A549 (cell line): ENCODE measurements around the gene YWHAB. TPM values are rescaled to one million over a fixed set of nuclear protein-coding genes. Genes with fewer than 3 reads are reported as not detected.

Source experiments
- ATAC-seq, 2 experiments: fragments of 200-7000 bp in 1 of 2; fragments of >200 bp in 1 of 2; cut with Nextera tagmentation in 1 of 2; cut with Tn5 transposase in 1 of 2; 3 replicates each; pipeline versions ENCODE4 v1.8.0 to v1.9.1; 2018 to 2020; ENCODE audit warnings: mild to moderate bottlenecking in 1 of 2, moderate library complexity in 1 of 2
- CTCF ChIA-PET: fragments of 300-600 bp; sonication (Branson Sonifier 250); formaldehyde crosslinking; extraction: SDS; loops from one replicate; lab custom pipeline; 2021; ENCODE audit warnings: antibody characterized with exemption, inconsistent platforms; lab: Yijun Ruan, JAX
- POLR2A ChIA-PET: fragments of 350-600 bp; formaldehyde crosslinking; extraction: SDS; loops from one replicate; lab custom pipeline; 2021; ENCODE audit warnings: antibody characterized with exemption, inconsistent platforms; lab: Yijun Ruan, JAX
- DNase-seq, 2 experiments: peaks; one replicate each; pipeline versions ENCODE4 v3.0.0 to v3.0.0-alpha.2; 2011 to 2016; ENCODE audit warnings: low read depth in 1 of 2, low spot score in 1 of 2
- FAIRE-seq: peaks from 2 replicates; lab custom pipeline; 2011; peaks lifted over from hg19 to GRCh38; lab: Jason Lieb, UNC
- H3K27ac ChIP-seq, 2 experiments: fragments of >200 bp; sonication (Bioruptor Twin); formaldehyde crosslinking; 3 replicates each; pipeline ENCODE4 v1.5.1; 2016 to 2017
- H3K4me1 ChIP-seq: fragments of >200 bp; sonication (Bioruptor Twin); formaldehyde crosslinking; 3 replicates; pipeline ENCODE4 v1.6.1; 2016
- H3K4me2 ChIP-seq: fragments of >200 bp; sonication (Bioruptor Twin); formaldehyde crosslinking; 3 replicates; pipeline ENCODE4 v1.6.1; 2016
- H3K4me3 ChIP-seq: fragments of >200 bp; sonication (Bioruptor Twin); formaldehyde crosslinking; 3 replicates; pipeline ENCODE4 v1.5.1; 2016
- H3K9me3 ChIP-seq: fragments of >200 bp; sonication (Bioruptor Twin); formaldehyde crosslinking; 3 replicates; pipeline ENCODE4 v1.6.1; 2016
- ATOH8 ChIP-seq: fragments of 250-450 bp; sonication (Bioruptor Pico); IDR thresholded peaks from 2 replicates; pipeline ENCODE4 v1.5.0; 2020; ENCODE audit warnings: low read depth, mild to moderate bottlenecking, moderate library complexity
- BCL3 ChIP-seq: fragments of >200 bp; sonication (Bioruptor Twin); formaldehyde crosslinking; IDR thresholded peaks from 3 replicates; pipeline ENCODE4 v1.6.1; 2016
- CBX8 ChIP-seq: fragments of 200-600 bp; sonication (generic); IDR thresholded peaks from 2 replicates; pipeline ENCODE4 v1.6.1; 2016
- CHD4 ChIP-seq: fragments of 200-600 bp; sonication (generic); IDR thresholded peaks from 2 replicates; pipeline ENCODE4 v1.6.1; 2016; ENCODE audit warnings: antibody characterized with exemption, mild to moderate bottlenecking, borderline replicate concordance
- CTCF ChIP-seq: fragments of >200 bp; sonication (Bioruptor Twin); formaldehyde crosslinking; IDR thresholded peaks from 3 replicates; pipeline ENCODE4 v1.5.1; 2016
- ESRRA ChIP-seq: fragments of 150-350 bp; IDR thresholded peaks from 2 replicates; pipeline ENCODE4 v1.6.1; 2014; ENCODE audit warnings: mild to moderate bottlenecking, low read length, borderline replicate concordance
- FOSB ChIP-seq: fragments of 250-450 bp; sonication (Bioruptor Pico); IDR thresholded peaks from 2 replicates; pipeline ENCODE4 v1.5.0; 2020; ENCODE audit warnings: mild to moderate bottlenecking, moderate library complexity
- FOSL2 ChIP-seq, 2 experiments: fragments of 450-650 bp in 1 of 2; fragments of >200 bp in 1 of 2; sonication (Bioruptor Twin) in 1 of 2; formaldehyde crosslinking; IDR thresholded peaks; 2 replicates each; pipeline versions ENCODE4 v1.5.0 to v1.6.1; 2016 to 2020; ENCODE audit warnings: mild to moderate bottlenecking in 1 of 2, moderate library complexity in 1 of 2
- FOXS1 ChIP-seq: fragments of 250-450 bp; sonication (Bioruptor Pico); IDR thresholded peaks from 2 replicates; pipeline ENCODE4 v1.5.0; 2020; ENCODE audit warnings: mild to moderate bottlenecking, moderate library complexity
- HES2 ChIP-seq: fragments of >200 bp; sonication (Bioruptor Twin); formaldehyde crosslinking; IDR thresholded peaks from 2 replicates; pipeline ENCODE4 v1.6.1; 2016
- HOXA7 ChIP-seq: fragments of 250-450 bp; sonication (Bioruptor Pico); IDR thresholded peaks from 2 replicates; pipeline ENCODE4 v1.5.0; 2020; ENCODE audit warnings: mild to moderate bottlenecking, moderate library complexity
- HOXB5 ChIP-seq: fragments of 250-450 bp; sonication (Bioruptor Pico); IDR thresholded peaks from 2 replicates; pipeline ENCODE4 v1.5.0; 2020; ENCODE audit warnings: mild to moderate bottlenecking, moderate library complexity
- JUN ChIP-seq, 2 experiments: fragments of >200 bp; sonication (Bioruptor Twin); formaldehyde crosslinking; IDR thresholded peaks; 2 replicates in 1 of 2; 3 replicates in 1 of 2; pipeline ENCODE4 v1.6.1; 2016 to 2017
- KDM1A ChIP-seq: fragments of 200-600 bp; sonication (generic); IDR thresholded peaks from 2 replicates; pipeline ENCODE4 v1.6.1; 2016; ENCODE audit warnings: low read depth, mild to moderate bottlenecking
- KDM5A ChIP-seq: fragments of 200-600 bp; sonication (generic); IDR thresholded peaks from 2 replicates; pipeline ENCODE4 v1.6.1; 2016; ENCODE audit warnings: antibody characterized with exemption, mild to moderate bottlenecking
- MAFK ChIP-seq: fragments of 450-650 bp; IDR thresholded peaks from 2 replicates; pipeline ENCODE4 v1.6.1; 2014; ENCODE audit not compliant: partially characterized antibody
- PHF8 ChIP-seq: fragments of 200-600 bp; sonication (generic); IDR thresholded peaks from 2 replicates; pipeline ENCODE4 v1.6.1; 2016; ENCODE audit warnings: low read depth, mild to moderate bottlenecking, antibody characterized with exemption, moderate library complexity, borderline replicate concordance
- POLR2A ChIP-seq: IDR thresholded peaks from 2 replicates; pipeline ENCODE4 v1.6.1; 2012; ENCODE audit warnings: mild to moderate bottlenecking, low read length
- POLR2AphosphoS2 ChIP-seq: conservative IDR thresholded peaks from 2 replicates; pipeline ENCODE4 v1.6.1; 2012; ENCODE audit warnings: low read length, improper control_type of control experiment, inconsistent platforms
- RFX5 ChIP-seq: fragments of 450-650 bp; IDR thresholded peaks from 2 replicates; pipeline ENCODE4 v1.7.1; 2014; ENCODE audit warnings: antibody characterized with exemption, mild to moderate bottlenecking, moderate library complexity
- SMC3 ChIP-seq: fragments of >200 bp; sonication (Bioruptor Twin); formaldehyde crosslinking; IDR thresholded peaks from 3 replicates; pipeline ENCODE4 v1.6.1; 2018; ENCODE audit warnings: inconsistent platforms
- USF2 ChIP-seq: fragments of 450-650 bp; IDR thresholded peaks from 2 replicates; pipeline ENCODE4 v1.6.1; 2014; ENCODE audit warnings: antibody characterized with exemption
- ZC3H11A ChIP-seq: fragments of 450-650 bp; IDR thresholded peaks from 2 replicates; pipeline ENCODE4 v1.6.1; 2014; ENCODE audit warnings: antibody characterized with exemption, mild to moderate bottlenecking
- ZFP36 ChIP-seq: fragments of 450-650 bp; IDR thresholded peaks from 2 replicates; pipeline ENCODE4 v1.6.1; 2014; ENCODE audit warnings: borderline replicate concordance; ENCODE audit not compliant: partially characterized antibody
- ZSCAN20 ChIP-seq: fragments of 250-450 bp; sonication (Bioruptor Pico); IDR thresholded peaks from 2 replicates; pipeline ENCODE4 v1.8.0; 2022; ENCODE audit warnings: mild to moderate bottlenecking, moderate library complexity
- WGBS: methylation state at CpG from one replicate; pipeline ENCODE4 v1.1.6; 2017; ENCODE audit errors: missing lambda C conversion rate; 5-methylcytosine and 5-hydroxymethylcytosine counted together
- polyA plus RNA-seq, 4 experiments: library from polyadenylated mRNA; depleted of rRNA in 3 of 4; stranded (reverse); fragments of >200 nt; fragmentation: RNase III in 1 of 4; extraction: RNeasy Plus Mini Kit Qiagen cat#74134 plus additional on column Dnase treatment in 1 of 4; gene quantifications; 2 replicates in 3 of 4; 3 replicates in 1 of 4; pipeline ENCODE4 v1.2.3, GENCODE V29; 2011 to 2017
- TF ChIP-seq, protein P1 (sequence below): IDR thresholded peaks from 2 replicates; pipeline ENCODE4 v1.6.1; 2012
- TF ChIP-seq, protein P2 (sequence below): fragments of 250-450 bp; sonication (Bioruptor Pico); IDR thresholded peaks from 2 replicates; pipeline ENCODE4 v1.5.0; 2021; ENCODE audit warnings: mild to moderate bottlenecking, moderate library complexity, borderline replicate concordance

Gene YWHAB
- polyA plus RNA-seq, 2 of the 4 experiments (the other 2 are of a cell fraction): 163 to 205 TPM

DNA sequence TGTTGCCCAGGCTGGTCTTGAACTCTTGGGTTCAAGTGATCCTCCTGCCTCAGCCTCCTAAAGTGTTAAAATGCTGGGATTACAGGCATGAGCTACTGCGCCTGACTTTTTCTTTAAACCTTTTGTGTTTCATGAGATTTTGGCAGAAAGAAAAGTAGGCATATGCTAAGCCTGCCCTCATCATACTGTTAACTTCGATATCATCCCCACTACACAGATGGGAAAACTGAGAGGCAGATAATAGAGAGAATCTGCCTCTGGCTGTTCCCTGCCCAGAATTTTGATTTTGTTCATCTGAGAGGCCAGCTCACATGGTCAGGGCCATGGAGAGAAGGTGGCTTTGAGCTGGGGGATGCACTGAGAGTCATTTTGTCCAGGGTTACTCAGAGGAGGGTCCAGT lies 31.9 kb downstream of the YWHAB start (continued):
- TF ChIP-seq CTCF (no peak), ESRRA (no peak), ATOH8 (CRISPR knock-in tag) (no peak)
- TF ChIP-seq, all 56 proteins: peak for 0

- CTCF ChIA-PET: interaction anchor here (1.1 kb wide), 1 partner anchor 29 kb away, joined by 4 read pairs; no protein-coding TSS in a partner anchor
- no peak for ATAC-seq
- 100% methylated on average over 3 of the region's 3 CpGs for WGBS
- no peak overlapping the region for H3K27ac ChIP-seq
- TF ChIP-seq FOXS1 (CRISPR knock-in tag) (no peak), PHF8 (no peak), RFX5 (no peak), ZFP36 (no peak), POLR2A (no peak), USF2 (no peak), HOXB5 (CRISPR knock-in tag) (no peak), BCL3 (no peak), ZSCAN20 (CRISPR knock-in tag) (no peak), KDM1A (no peak), SMC3 (no peak), HOXA7 (CRISPR knock-in tag) (no peak), FOSB (CRISPR knock-in tag) (no peak), JUN (IDR thresholded peaks at IDR 0.05) (no peak), KDM5A (no peak)
- TF ChIP-seq, protein P1, sequence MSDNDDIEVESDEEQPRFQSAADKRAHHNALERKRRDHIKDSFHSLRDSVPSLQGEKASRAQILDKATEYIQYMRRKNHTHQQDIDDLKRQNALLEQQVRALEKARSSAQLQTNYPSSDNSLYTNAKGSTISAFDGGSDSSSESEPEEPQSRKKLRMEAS: no peak
- H3K9me3 ChIP-seq: no peaks in the 10 kb centered on the region
- no peak for FAIRE-seq
- DNase-seq: no peak
- POLR2A ChIA-PET: no interaction called here
- no peaks in the 10 kb centered on the region for H3K4me1 ChIP-seq
- H3K4me3 ChIP-seq: no peak overlapping the region
- no peak overlapping the region for H3K4me2 ChIP-seq
Observed at GRCh38 chr20:44918342-44918741, 32.8 kb downstream of the YWHAB start.

GRCh38 chr20:44918761-44919160 lies 33.3 kb downstream of the YWHAB start:
- H3K4me2 ChIP-seq: no peak overlapping the region
- WGBS: 92% methylated on average over 10 of the region's 10 CpGs
- POLR2A ChIA-PET: no interaction called here
- ATAC-seq: no peak
- no peak for TF ChIP-seq POLR2AphosphoS2
- no peak for TF ChIP-seq PHF8
- TF ChIP-seq, protein P2, sequence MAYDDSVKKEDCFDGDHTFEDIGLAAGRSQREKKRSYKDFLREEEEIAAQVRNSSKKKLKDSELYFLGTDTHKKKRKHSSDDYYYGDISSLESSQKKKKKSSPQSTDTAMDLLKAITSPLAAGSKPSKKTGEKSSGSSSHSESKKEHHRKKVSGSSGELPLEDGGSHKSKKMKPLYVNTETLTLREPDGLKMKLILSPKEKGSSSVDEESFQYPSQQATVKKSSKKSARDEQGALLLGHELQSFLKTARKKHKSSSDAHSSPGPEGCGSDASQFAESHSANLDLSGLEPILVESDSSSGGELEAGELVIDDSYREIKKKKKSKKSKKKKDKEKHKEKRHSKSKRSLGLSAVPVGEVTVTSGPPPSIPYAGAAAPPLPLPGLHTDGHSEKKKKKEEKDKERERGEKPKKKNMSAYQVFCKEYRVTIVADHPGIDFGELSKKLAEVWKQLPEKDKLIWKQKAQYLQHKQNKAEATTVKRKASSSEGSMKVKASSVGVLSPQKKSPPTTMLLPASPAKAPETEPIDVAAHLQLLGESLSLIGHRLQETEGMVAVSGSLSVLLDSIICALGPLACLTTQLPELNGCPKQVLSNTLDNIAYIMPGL (CRISPR knock-in tag): no peak
- no peak for TF ChIP-seq CBX8
- no peak for TF ChIP-seq ZC3H11A
- TF ChIP-seq FOSL2 (IDR thresholded peaks at IDR 0.05): no peak
- no peak for TF ChIP-seq FOSL2 (CRISPR knock-in tag; IDR thresholded peaks at IDR 0.05)
- TF ChIP-seq HES2: no peak
- TF ChIP-seq CHD4: no peak
- TF ChIP-seq MAFK: no peak
- FAIRE-seq: no peak
- H3K9me3 ChIP-seq: no peaks in the 10 kb centered on the region
- no peak overlapping the region for H3K4me3 ChIP-seq
- no peak overlapping the region for H3K27ac ChIP-seq
- no peaks in the 10 kb centered on the region for H3K4me1 ChIP-seq
- CTCF ChIA-PET: interaction anchor here (1.1 kb wide), 1 partner anchor 29 kb away, joined by 4 read pairs; no protein-coding TSS in a partner anchor
- no peak for DNase-seq
